ENCODE measurements around the gene MED22.

DNA sequence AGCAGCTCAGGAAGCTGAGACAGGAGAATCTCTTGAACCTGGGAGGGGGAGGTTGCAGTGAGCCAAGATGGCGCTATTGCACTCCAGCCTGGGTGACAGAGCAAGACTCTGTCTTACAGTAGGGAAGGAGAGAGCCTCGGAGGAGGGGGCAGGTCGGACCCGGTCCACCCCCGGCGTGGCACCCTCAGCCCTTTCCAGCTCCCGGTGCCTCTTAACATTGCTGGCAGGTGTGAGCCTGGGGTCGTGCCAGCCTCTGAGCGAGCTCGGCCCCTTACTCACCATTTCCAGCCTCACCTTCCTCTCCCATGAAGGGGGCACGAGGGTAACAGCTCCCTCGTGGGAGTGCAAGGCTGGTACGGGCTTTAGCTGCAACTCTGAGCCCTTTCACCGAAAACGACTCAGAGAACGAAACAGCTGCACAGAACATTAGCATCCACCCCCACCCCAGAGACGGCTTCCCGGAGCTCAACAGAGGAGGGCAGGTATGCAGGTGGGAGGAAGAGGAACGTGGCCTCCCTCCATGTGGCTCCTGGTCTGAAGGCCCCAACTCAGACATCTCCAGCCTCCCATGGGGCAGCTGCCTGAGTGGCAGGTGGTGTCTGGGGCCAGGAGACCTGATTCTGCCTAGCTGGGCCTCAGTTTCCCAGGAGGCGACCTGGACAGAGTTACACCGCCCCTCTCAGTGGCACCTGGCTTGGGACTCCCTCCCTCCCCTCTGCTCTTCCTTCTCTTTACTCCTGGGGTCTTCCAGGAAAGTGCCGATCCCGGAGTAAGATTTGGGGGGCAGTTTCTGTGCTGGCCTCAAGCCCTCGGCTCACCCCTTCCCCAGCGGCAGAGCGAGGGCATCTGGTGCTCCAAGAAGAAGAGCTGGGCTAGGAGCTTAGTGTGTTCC lies 44.4 kb downstream of the MED22 start:
- TF ChIP-seq, protein P1, sequence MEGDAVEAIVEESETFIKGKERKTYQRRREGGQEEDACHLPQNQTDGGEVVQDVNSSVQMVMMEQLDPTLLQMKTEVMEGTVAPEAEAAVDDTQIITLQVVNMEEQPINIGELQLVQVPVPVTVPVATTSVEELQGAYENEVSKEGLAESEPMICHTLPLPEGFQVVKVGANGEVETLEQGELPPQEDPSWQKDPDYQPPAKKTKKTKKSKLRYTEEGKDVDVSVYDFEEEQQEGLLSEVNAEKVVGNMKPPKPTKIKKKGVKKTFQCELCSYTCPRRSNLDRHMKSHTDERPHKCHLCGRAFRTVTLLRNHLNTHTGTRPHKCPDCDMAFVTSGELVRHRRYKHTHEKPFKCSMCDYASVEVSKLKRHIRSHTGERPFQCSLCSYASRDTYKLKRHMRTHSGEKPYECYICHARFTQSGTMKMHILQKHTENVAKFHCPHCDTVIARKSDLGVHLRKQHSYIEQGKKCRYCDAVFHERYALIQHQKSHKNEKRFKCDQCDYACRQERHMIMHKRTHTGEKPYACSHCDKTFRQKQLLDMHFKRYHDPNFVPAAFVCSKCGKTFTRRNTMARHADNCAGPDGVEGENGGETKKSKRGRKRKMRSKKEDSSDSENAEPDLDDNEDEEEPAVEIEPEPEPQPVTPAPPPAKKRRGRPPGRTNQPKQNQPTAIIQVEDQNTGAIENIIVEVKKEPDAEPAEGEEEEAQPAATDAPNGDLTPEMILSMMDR (IDR thresholded peaks at IDR 0.05), result no peak
- TF ChIP-seq POLR2A (IDR thresholded peaks at IDR 0.05), result no peak

All from lower leg skin (tissue), 3 donors.